Measurements from ENCODE around the gene KDM2B. TPM values are rescaled to one million over a fixed set of nuclear protein-coding genes. Genes with fewer than 3 reads are reported as not detected.

The KDM2B gene
- polyA plus RNA-seq, 1 of the 3 experiments (the other 2 are of a cell fraction), result 11.5 TPM

DNA sequence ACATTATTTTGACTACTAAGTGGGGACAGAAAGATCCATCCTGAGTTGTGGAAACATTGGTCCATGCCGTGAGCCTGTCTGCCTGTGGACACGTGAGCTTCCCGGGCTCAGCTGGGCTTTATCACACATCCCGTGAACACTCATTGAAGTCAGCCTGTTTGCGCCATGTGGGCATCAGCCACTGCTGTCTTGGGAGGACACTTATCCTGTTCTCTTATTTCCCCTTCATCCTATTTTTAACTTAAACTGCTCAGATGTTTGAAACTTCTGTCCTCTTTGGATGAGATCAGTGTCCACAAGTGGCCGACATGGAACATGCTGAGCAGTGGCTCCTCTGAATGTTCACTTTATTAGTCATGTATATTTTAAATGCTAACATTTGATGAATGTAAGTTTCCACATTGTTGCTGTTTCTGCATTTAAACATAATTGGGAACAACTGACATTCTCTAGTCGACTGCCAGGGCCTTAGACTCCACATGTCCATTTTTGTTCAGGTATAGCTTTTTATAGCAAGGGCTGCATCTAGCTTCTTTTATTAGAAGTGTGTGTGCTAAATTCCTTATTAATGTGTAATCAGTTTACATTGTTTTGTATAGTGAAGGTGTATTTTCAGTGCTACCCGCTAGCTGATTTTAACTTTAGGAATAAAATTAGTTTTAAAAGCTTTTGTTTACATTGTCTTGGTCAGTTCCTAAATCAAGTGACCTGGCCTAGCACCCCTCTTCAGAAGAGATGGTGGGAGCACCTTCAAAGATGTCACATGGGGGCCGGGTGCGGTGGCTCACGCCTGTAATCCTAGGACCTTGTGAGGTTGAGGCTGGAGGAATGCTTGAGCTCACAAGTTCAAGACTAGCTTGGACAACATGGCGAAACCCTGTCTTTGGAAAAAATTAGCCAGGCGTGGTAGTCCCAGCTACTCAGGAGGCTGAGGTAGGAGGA, 156.9 kb downstream of the KDM2B start:
- H3F3A ChIP-seq (replicated peaks; ENCODE audit: insufficient read depth), result peaks cover 1% of the 10 kb centered on the region
- no peaks in the 10 kb centered on the region for H3K9me3 ChIP-seq
- H3K36me3 ChIP-seq (replicated peaks in 1 of 2; ENCODE audit: control insufficient read depth in 1 of 2, insufficient read depth in 2 of 2, low read length in 1 of 2), result peaks cover 63 to 64% of the 10 kb centered on the region in 2 experiments
- no peak overlapping the region for H3K4me3 ChIP-seq (ENCODE audit: low read depth in 2 of 2, low read length in 1 of 2)
- POLR2A ChIA-PET, result no interaction called here
- 89% methylated on average over 13 of the region's 13 CpGs for WGBS (ENCODE audit: low lambda C conversion rate)
- no peak overlapping the region for H3K27ac ChIP-seq (ENCODE audit: low read depth in 2 of 2, low read length in 1 of 2)
- CTCF ChIA-PET, result interaction anchor here (1.1 to 6.3 kb wide), 3 partner anchors 15 to 100 kb away, joined by 3 to 40 read pairs (median 6); no protein-coding TSS in a partner anchor
- H3K9ac ChIP-seq, result no peak overlapping the region
- no peak overlapping the region for H3K4me2 ChIP-seq
- no peaks in the 10 kb centered on the region for H3K27me3 ChIP-seq (ENCODE audit: insufficient read depth)
- H3K9me2 ChIP-seq, result no peaks in the 10 kb centered on the region
- 0 out of 4 replicates have a peak, but pooled peaks cover 0 to 3% of the 10 kb centered on the region in 2 experiments for H3K4me1 ChIP-seq (ENCODE audit: control insufficient read depth in 1 of 2, insufficient read depth in 2 of 2, low read depth in 1 of 2, low read length in 1 of 2)
- TF ChIP-seq, protein P1, sequence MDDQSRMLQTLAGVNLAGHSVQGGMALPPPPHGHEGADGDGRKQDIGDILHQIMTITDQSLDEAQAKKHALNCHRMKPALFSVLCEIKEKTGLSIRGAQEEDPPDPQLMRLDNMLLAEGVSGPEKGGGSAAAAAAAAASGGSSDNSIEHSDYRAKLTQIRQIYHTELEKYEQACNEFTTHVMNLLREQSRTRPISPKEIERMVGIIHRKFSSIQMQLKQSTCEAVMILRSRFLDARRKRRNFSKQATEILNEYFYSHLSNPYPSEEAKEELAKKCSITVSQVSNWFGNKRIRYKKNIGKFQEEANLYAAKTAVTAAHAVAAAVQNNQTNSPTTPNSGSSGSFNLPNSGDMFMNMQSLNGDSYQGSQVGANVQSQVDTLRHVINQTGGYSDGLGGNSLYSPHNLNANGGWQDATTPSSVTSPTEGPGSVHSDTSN (IDR thresholded peaks at IDR 0.05), result no peak
- no peak for TF ChIP-seq MEF2A (IDR thresholded peaks at IDR 0.05; ENCODE audit: borderline replicate concordance, low read depth)
- TF ChIP-seq, protein P2, sequence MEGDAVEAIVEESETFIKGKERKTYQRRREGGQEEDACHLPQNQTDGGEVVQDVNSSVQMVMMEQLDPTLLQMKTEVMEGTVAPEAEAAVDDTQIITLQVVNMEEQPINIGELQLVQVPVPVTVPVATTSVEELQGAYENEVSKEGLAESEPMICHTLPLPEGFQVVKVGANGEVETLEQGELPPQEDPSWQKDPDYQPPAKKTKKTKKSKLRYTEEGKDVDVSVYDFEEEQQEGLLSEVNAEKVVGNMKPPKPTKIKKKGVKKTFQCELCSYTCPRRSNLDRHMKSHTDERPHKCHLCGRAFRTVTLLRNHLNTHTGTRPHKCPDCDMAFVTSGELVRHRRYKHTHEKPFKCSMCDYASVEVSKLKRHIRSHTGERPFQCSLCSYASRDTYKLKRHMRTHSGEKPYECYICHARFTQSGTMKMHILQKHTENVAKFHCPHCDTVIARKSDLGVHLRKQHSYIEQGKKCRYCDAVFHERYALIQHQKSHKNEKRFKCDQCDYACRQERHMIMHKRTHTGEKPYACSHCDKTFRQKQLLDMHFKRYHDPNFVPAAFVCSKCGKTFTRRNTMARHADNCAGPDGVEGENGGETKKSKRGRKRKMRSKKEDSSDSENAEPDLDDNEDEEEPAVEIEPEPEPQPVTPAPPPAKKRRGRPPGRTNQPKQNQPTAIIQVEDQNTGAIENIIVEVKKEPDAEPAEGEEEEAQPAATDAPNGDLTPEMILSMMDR (IDR thresholded peaks at IDR 0.05), result no peak
- no peak for TF ChIP-seq GATA2 (CRISPR knock-in tag; IDR thresholded peaks at IDR 0.05)
- no peak for TF ChIP-seq YY1 (IDR thresholded peaks at IDR 0.05; ENCODE audit: low read depth)
- TF ChIP-seq SIN3A (IDR thresholded peaks at IDR 0.05; ENCODE audit: borderline replicate concordance, low read depth, low read length), result no peak
- TF ChIP-seq, protein P3, sequence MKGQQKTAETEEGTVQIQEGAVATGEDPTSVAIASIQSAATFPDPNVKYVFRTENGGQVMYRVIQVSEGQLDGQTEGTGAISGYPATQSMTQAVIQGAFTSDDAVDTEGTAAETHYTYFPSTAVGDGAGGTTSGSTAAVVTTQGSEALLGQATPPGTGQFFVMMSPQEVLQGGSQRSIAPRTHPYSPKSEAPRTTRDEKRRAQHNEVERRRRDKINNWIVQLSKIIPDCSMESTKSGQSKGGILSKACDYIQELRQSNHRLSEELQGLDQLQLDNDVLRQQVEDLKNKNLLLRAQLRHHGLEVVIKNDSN (IDR thresholded peaks at IDR 0.05; ENCODE audit: borderline replicate concordance, low read depth), result no peak
- no peak for TF ChIP-seq EP300 (IDR thresholded peaks at IDR 0.05; ENCODE audit: borderline replicate concordance in 1 of 2, low read depth in 1 of 2, low read length in 1 of 2)
- TF ChIP-seq POLR2AphosphoS5 (IDR thresholded peaks at IDR 0.05; ENCODE audit: low read depth, low read length), result no peak
- TF ChIP-seq, protein P4, sequence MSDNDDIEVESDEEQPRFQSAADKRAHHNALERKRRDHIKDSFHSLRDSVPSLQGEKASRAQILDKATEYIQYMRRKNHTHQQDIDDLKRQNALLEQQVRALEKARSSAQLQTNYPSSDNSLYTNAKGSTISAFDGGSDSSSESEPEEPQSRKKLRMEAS (IDR thresholded peaks at IDR 0.05; ENCODE audit: low read depth), result no peak
- no peak for TF ChIP-seq TEAD4 (IDR thresholded peaks at IDR 0.05; ENCODE audit: borderline replicate concordance, insufficient read depth)
- TF ChIP-seq, protein P5, sequence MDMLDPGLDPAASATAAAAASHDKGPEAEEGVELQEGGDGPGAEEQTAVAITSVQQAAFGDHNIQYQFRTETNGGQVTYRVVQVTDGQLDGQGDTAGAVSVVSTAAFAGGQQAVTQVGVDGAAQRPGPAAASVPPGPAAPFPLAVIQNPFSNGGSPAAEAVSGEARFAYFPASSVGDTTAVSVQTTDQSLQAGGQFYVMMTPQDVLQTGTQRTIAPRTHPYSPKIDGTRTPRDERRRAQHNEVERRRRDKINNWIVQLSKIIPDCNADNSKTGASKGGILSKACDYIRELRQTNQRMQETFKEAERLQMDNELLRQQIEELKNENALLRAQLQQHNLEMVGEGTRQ (IDR thresholded peaks at IDR 0.05; ENCODE audit: borderline replicate concordance, low read depth, low read length), result no peak
- TF ChIP-seq, protein P6, sequence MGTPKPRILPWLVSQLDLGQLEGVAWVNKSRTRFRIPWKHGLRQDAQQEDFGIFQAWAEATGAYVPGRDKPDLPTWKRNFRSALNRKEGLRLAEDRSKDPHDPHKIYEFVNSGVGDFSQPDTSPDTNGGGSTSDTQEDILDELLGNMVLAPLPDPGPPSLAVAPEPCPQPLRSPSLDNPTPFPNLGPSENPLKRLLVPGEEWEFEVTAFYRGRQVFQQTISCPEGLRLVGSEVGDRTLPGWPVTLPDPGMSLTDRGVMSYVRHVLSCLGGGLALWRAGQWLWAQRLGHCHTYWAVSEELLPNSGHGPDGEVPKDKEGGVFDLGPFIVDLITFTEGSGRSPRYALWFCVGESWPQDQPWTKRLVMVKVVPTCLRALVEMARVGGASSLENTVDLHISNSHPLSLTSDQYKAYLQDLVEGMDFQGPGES (IDR thresholded peaks at IDR 0.05; ENCODE audit: low read depth, low read length), result no peak
- no peak for TF ChIP-seq CHD2 (IDR thresholded peaks at IDR 0.05; ENCODE audit: low read length, partially characterized antibody)
- TF ChIP-seq TAF1 (IDR thresholded peaks at IDR 0.05; ENCODE audit: borderline replicate concordance, low read depth, low read length), result no peak
- TF ChIP-seq, protein P7, sequence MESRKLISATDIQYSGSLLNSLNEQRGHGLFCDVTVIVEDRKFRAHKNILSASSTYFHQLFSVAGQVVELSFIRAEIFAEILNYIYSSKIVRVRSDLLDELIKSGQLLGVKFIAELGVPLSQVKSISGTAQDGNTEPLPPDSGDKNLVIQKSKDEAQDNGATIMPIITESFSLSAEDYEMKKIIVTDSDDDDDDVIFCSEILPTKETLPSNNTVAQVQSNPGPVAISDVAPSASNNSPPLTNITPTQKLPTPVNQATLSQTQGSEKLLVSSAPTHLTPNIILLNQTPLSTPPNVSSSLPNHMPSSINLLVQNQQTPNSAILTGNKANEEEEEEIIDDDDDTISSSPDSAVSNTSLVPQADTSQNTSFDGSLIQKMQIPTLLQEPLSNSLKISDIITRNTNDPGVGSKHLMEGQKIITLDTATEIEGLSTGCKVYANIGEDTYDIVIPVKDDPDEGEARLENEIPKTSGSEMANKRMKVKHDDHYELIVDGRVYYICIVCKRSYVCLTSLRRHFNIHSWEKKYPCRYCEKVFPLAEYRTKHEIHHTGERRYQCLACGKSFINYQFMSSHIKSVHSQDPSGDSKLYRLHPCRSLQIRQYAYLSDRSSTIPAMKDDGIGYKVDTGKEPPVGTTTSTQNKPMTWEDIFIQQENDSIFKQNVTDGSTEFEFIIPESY (IDR thresholded peaks at IDR 0.05; ENCODE audit: borderline replicate concordance, low read depth), result no peak
- no peak for TF ChIP-seq NFIC (IDR thresholded peaks at IDR 0.05; ENCODE audit: borderline replicate concordance)
- TF ChIP-seq FOXM1 (IDR thresholded peaks at IDR 0.05; ENCODE audit: low read depth), result no peak
- TF ChIP-seq GABPA (IDR thresholded peaks at IDR 0.05; ENCODE audit: low read depth), result no peak
- TF ChIP-seq FOSL2 (IDR thresholded peaks at IDR 0.05; ENCODE audit: borderline replicate concordance, low read depth), result no peak
- no peaks in the 10 kb centered on the region; the same call in 1 of the 2 replicates for H3K79me2 ChIP-seq (ENCODE audit: insufficient read depth)
- no peaks in the 10 kb centered on the region; the same call in 1 of the 2 replicates for H4K20me1 ChIP-seq (ENCODE audit: insufficient read depth)
- DNase-seq, result no peak
- H2AFZ ChIP-seq (ENCODE audit: low read depth), result no peak overlapping the region

Measured in SK-N-SH (cell line).